Measurements from ENCODE around the gene ESPN. TPM values are rescaled to one million over a fixed set of nuclear protein-coding genes. Genes with fewer than 3 reads are reported as not detected.

Gene ESPN
- total RNA-seq, 1 experiment from 2014 or later, result not detected

Other genes with a start within 250 kb of the ESPN start
- 0.98 TPM in 2 replicates for gene CHD5, start 244.5 kb upstream of the ESPN start, total RNA-seq (2014; rRNA removed; shearing (Covaris generic))
- gene RPL22, start 225.2 kb upstream of the ESPN start, total RNA-seq (2014; rRNA removed; shearing (Covaris generic)), result 88.4 and 112 TPM in 2 replicates
- gene RNF207, start 218.7 kb upstream of the ESPN start, total RNA-seq (2014; rRNA removed; shearing (Covaris generic)), result 4.0 and 6.3 TPM in 2 replicates
- 62.7 and 66.4 TPM in 2 replicates for gene ICMT, start 188.8 kb upstream of the ESPN start, total RNA-seq (2014; rRNA removed; shearing (Covaris generic))
- gene HES3, start 180.6 kb upstream of the ESPN start, total RNA-seq (2014; rRNA removed; shearing (Covaris generic)), result not detected in 2 replicates
- gene GPR153, start 163.7 kb upstream of the ESPN start, total RNA-seq (2014; rRNA removed; shearing (Covaris generic)), result 4.1 and 5.0 TPM in 2 replicates
- 44.2 and 55.3 TPM in 2 replicates for gene ACOT7, start 31.0 kb upstream of the ESPN start, total RNA-seq (2014; rRNA removed; shearing (Covaris generic))
- 2.0 and 3.9 TPM in 2 replicates for gene HES2, start 4.9 kb upstream of the ESPN start, total RNA-seq (2014; rRNA removed; shearing (Covaris generic))
- gene TNFRSF25, start 41.4 kb downstream of the ESPN start, total RNA-seq (2014; rRNA removed; shearing (Covaris generic)), result 5.1 and 6.2 TPM in 2 replicates
- gene PLEKHG5, start 66.9 kb downstream of the ESPN start, total RNA-seq (2014; rRNA removed; shearing (Covaris generic)), result 8.6 and 10.1 TPM in 2 replicates
- 17.4 and 17.9 TPM in 2 replicates for gene NOL9, start 129.7 kb downstream of the ESPN start, total RNA-seq (2014; rRNA removed; shearing (Covaris generic))
- not detected in 2 replicates for gene TAS1R1, start 130.5 kb downstream of the ESPN start, total RNA-seq (2014; rRNA removed; shearing (Covaris generic))
- 7.6 and 12.6 TPM in 2 replicates for gene ZBTB48, start 155.2 kb downstream of the ESPN start, total RNA-seq (2014; rRNA removed; shearing (Covaris generic))
- gene KLHL21, start 178.1 kb downstream of the ESPN start, total RNA-seq (2014; rRNA removed; shearing (Covaris generic)), result 16.0 and 18.2 TPM in 2 replicates
- gene PHF13, start 189.0 kb downstream of the ESPN start, total RNA-seq (2014; rRNA removed; shearing (Covaris generic)), result 6.2 and 8.4 TPM in 2 replicates
- gene THAP3, start 200.1 kb downstream of the ESPN start, total RNA-seq (2014; rRNA removed; shearing (Covaris generic)), result 18.1 and 21.3 TPM in 2 replicates